Stimulated activated CD4-positive, alpha-beta T cell treated with anti-CD3 and anti-CD28 coated beads, TNF-alpha, amount 100 ng/mL, for 48 hours (primary cell): ENCODE results near the gene PLPPR1.
A peak's percentile ranks its signal among the peaks of the same experiment; 100 is the strongest.
"Not testable (repeated sequence)": the region's sequence is repeated elsewhere in the genome, so short reads cannot be mapped to it uniquely, and the experiment has no call there.

Experiments used
- DNase-seq, 3 donors: peaks; one replicate each; pipeline ENCODE4 v3.0.0-alpha.2; 2020; ENCODE audit warnings: low read depth in 3 of 3

The PLPPR1 gene

DNA sequence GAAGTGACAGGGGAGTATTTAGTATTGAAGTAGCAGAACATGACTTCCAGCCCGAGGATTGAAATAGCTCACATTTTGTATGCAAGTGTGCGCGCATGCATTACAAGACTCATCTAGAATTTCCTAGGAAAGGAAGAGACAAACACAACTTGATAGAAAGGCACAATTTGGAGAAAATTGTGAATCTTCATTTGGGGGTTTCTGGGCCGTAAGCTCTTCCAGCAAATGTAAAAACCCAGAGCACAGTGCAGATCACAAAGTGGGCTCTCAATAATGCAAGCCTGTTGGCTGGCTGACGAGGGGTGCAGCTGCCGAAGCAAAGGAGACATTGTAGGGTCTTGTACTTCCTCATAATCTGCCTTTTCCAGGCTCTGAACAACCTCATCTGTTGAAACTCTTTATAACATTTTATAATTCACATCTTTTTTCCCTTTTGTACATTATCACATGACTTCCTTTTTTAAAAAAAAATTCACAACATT, 247.3 kb downstream of the PLPPR1 start:
- no peak for DNase-seq

- DNase-seq: not testable (repeated sequence)
Observed at GRCh38 chr9:101291043-101291442, 262.5 kb downstream of the PLPPR1 start.

DNA sequence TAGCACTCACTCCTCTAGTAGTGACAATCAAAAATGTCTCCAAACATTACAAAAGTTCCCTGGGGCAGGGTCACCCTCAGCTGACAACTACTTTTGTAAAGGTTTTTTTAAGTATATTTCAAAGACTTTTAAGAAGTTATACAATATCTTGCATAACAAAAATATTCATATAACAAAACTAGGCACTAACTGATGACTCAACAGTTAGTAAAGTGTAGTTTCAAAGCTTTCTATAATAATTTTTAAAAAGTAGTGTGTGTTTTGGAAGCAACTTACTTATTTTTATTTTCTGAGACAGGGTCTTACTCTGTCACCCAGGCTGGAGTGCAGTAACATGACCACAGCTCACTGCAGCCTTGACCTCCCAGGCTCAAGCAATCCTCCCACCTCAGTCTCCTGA, 271.4 kb downstream of the PLPPR1 start:
- no peak for DNase-seq

- no peak for DNase-seq
Observed at GRCh38 chr9:101307051-101307450, 278.5 kb downstream of the PLPPR1 start.

DNA sequence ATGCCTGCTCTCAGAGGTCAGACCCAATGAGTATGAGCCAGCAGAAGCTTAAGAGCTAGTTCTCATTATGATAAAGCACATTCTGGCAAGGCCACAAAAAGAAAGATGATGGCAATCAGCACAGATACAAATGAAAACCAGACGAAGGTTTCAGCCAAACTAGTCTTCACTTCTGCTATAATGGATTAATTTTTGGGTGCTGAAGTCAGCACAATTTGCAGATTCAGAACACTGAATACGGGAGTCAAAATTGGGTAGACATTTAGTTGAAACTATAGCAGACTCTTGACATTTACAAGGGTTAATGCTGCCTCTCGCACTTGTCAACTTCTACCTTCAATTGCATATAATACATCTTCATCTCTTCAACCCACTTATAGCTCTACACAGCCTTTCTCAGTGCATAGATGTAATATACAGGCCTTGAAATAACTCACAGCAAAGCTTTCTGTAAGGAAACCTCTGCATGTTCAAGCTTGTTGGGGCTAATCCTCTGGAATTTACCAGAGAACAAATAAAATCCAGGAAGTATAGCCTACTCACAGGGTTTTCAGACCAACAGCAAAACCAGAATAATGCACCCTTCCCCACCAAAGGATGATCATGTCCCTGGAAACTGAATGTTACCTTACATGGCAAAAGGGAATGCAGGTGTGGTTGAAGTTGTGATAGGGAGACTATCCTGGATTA, 279.1 kb downstream of the PLPPR1 start:
- no peak for DNase-seq

GRCh38 chr9:101309139-101309538, 280.6 kb downstream of the PLPPR1 start:
- DNase-seq: no peak

- no peak for DNase-seq
Observed at GRCh38 chr9:101311191-101311590, 282.7 kb downstream of the PLPPR1 start.

- peak in 1 of 3 donors; percentile 2 for DNase-seq
Observed at GRCh38 chr9:101311758-101312420, 283.4 kb downstream of the PLPPR1 start.

- DNase-seq: no peak
Observed at GRCh38 chr9:101312661-101313060, 284.1 kb downstream of the PLPPR1 start.

- DNase-seq: no peak
Observed at GRCh38 chr9:101315112-101315450, 286.6 kb downstream of the PLPPR1 start.

DNA sequence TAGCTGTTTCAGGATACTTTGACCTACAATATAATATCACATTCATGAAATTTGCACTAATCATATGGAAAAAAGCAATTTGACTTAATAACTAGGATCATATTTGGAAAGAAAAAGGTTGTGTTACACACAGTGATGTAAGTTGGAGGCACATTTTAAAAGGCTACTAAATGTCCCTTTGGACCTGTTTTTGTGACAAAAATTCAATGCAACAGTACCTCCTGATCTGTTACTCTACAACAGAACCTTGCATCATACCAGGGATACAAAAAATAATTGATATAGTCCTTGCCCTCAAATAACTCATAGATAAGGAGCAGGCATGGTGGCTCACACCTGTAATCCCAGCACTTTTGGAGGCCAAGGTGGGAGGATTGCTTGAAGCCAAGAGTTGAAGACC, 289.2 kb downstream of the PLPPR1 start:
- DNase-seq: no peak

DNA sequence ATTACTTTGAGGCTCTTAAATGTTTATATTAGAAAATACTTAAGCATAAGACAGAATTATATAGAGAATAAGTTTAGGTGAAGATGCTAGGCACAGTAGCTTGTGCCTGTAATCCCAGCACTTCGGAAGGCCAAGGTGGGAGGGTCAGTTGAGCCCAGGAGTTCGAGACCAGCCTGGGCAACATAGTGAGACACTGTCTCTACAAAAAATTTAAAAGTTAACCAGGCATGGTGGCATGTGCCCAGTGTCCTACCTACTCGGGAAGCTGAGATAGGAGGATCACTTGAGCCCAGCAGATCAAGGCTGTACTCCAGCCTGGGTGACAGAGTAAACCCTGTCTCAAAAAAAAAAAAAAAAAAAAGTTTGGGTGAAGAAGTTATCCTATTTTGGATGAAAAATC, 294.6 kb downstream of the PLPPR1 start:
- DNase-seq: no peak

DNA sequence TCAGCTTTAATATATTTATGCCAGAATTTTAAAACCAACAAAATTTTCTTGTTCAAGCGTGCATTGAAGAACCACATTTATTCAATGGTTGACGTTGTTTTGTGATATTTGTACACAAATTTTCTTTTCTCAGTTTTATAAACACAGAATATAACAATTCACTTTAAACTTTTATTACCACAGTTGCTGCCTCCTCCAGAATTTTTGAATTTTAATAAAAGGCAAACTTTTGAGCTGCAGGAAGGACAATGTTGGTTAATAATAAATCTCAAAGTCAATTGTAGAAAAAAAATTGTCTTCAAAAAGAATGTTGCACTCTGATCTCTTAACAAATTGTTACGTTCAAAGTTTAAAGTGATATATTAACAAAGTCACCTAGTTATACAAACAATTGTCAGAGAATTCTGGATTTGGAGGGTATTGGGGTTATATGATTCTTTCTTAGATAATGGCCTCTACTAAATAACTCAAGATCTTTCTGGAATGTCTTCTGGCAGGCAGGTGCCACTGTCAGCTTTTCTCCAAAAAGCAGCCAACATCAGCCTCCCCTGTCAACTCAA, 295.8 kb downstream of the PLPPR1 start:
- DNase-seq: no peak

- no peak for DNase-seq
Observed at GRCh38 chr9:101325053-101325452, 296.5 kb downstream of the PLPPR1 start.

DNA sequence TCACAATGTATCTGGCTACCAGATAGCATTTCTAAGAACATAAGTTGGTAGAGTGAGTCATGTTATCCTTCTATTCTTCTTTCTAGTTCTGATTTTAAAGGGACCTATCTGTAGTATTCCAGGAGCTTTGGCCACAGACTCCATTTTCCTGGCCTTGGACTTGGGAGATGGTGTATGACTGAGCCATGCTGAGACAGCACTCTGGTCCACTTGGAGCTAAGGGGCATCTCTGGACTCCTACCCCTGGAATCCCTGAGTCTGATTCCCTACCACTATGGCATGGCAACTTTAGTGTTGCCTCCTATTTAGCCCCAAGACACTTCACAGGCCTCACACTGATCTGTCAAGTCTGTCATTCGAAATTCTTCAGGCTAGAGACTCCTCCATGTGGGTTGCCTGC, 297.5 kb downstream of the PLPPR1 start:
- DNase-seq: no peak

- DNase-seq: no peak
Observed at GRCh38 chr9:101326501-101326900, 298.0 kb downstream of the PLPPR1 start.

DNA sequence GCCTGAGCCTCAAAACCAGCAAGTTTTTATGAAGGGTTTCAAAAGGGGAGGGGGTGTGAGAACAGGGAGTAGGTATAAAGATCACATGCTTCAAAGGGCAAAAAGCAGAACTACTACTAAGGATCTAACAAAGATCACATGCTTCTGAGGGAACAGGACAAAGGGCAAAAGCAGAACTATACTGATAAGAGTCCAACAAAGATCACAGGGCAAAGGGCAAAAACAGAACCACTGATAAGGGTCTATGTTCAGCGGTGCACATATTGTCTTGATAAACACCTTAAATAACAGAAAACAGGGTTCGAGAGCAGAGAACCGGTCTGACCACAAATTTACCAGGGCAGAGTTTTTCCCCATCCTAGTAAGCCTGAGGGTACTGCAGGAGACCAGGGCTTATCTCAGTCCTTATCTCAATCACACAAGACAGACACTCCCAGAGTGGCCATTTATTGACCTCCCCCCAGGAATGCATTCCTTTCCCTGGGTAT, 298.9 kb downstream of the PLPPR1 start:
- DNase-seq: not testable (repeated sequence)

- DNase-seq: no peak
Observed at GRCh38 chr9:101332362-101332761, 303.8 kb downstream of the PLPPR1 start.

- no peak for DNase-seq
Observed at GRCh38 chr9:101333490-101333889, 305.0 kb downstream of the PLPPR1 start.

DNA sequence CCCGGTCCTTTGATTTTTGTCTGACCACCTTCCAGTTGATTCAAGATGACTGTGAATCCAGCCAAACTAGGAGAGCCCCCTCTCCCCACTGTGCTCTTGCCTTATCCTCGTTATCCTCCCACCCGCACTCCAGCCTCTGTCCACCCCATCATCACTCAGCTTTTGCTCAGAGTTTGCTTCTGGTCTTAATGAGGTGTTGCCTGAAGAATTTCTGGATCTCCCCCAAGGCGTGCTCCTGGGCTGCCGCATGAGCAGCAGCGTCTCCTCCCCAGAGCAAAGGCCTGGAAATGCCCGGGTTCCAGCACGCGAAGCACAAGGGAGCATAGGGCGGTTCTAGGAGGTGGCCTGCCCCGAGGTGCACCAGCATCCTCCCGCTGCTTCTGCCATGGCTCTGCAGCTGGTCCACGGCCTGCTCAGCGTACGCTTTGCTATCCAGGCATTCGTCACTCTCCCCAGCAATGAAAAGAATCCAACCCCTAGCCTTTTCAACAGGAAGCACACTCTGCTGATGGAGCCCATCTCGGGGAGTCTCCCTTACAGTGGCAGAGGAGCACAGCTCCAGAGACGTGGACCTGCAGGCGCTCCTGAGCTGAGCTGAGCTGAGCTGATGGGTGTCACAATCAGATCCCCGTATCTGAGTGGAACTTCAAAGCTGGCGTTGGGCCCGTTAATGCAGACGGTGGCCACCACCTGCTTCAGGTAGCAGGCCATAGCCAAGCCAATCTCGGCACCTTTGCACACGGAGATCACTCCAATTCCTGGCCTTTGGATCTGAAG, 305.6 kb downstream of the PLPPR1 start:
- DNase-seq: no peak

DNA sequence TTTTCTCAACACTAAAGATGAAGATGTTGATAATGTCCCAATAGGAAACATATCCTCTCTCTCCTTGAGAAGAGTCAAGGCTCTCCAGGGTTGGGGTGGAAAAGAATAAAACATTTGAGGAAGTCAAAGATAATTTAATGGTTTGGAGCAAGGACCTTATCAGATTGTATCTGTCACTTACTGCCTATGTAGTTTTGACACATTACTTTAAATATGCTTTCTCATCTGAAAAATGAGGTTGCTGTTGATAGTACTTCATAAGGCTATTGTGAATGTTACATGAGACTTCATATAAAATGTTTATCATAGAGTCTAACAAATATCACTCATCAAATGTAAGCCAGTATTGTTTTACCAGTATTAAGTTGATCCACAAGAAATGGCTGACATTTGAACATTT, 307.6 kb downstream of the PLPPR1 start:
- DNase-seq: no peak

DNA sequence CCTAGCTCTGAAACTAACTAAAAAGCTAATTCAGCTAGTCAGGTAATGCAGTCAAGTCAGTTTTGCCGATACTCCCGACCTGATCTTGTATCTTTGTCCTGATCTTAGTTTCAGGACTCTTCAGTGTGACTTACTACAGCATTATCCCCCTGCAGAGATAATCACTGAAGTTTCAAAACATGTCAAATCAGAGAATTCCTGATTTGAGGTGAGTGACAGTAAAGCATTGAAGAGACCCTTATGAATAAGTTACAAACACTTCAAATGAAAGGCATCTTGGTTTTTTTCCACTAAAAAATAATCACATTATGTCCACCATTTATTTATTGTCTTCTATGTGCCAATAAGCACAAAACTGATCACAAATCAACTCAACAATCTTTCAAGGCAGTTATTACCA, 308.7 kb downstream of the PLPPR1 start:
- DNase-seq: no peak
